GM12873 (cell line): ENCODE data around the gene EVL.

Experiments used
- CTCF ChIP-seq: IDR thresholded peaks from 2 replicates; pipeline ENCODE4 v1.5.1; 2012; ENCODE audit warnings: low read depth, mild to moderate bottlenecking, moderate library complexity, low read length, control low read depth; ENCODE audit not compliant: insufficient read depth; ENCODE audit errors: missing control alignments

The EVL gene

GRCh38 chr14:100147691-100148464 lies 82.7 kb downstream of the EVL start:
- TF ChIP-seq CTCF = no peak

GRCh38 chr14:100148837-100149731 lies 83.9 kb downstream of the EVL start:
- no peak for TF ChIP-seq CTCF

- no peak for TF ChIP-seq CTCF
These were observed 84.8 kb downstream of the EVL start for GRCh38 chr14:100149851-100150611.

GRCh38 chr14:100150932-100151587 lies 85.8 kb downstream of the EVL start:
- no peak for TF ChIP-seq CTCF

- TF ChIP-seq CTCF = no peak
These were observed 86.9 kb downstream of the EVL start for GRCh38 chr14:100152091-100152490.

- TF ChIP-seq CTCF = no peak
These were observed 88.3 kb downstream of the EVL start for GRCh38 chr14:100153560-100153959.
